ENCODE data around the gene OTUD3.

Gene OTUD3

GRCh38 chr1:19923953-19924346 is 41.8 kb downstream of the OTUD3 start:
- TF ChIP-seq, protein P1, sequence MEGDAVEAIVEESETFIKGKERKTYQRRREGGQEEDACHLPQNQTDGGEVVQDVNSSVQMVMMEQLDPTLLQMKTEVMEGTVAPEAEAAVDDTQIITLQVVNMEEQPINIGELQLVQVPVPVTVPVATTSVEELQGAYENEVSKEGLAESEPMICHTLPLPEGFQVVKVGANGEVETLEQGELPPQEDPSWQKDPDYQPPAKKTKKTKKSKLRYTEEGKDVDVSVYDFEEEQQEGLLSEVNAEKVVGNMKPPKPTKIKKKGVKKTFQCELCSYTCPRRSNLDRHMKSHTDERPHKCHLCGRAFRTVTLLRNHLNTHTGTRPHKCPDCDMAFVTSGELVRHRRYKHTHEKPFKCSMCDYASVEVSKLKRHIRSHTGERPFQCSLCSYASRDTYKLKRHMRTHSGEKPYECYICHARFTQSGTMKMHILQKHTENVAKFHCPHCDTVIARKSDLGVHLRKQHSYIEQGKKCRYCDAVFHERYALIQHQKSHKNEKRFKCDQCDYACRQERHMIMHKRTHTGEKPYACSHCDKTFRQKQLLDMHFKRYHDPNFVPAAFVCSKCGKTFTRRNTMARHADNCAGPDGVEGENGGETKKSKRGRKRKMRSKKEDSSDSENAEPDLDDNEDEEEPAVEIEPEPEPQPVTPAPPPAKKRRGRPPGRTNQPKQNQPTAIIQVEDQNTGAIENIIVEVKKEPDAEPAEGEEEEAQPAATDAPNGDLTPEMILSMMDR (IDR thresholded peaks at IDR 0.05): no peak

GRCh38 chr1:19925342-19926070 is 43.3 kb downstream of the OTUD3 start:
- TF ChIP-seq, protein P1 (IDR thresholded peaks at IDR 0.05): no peak

DNA sequence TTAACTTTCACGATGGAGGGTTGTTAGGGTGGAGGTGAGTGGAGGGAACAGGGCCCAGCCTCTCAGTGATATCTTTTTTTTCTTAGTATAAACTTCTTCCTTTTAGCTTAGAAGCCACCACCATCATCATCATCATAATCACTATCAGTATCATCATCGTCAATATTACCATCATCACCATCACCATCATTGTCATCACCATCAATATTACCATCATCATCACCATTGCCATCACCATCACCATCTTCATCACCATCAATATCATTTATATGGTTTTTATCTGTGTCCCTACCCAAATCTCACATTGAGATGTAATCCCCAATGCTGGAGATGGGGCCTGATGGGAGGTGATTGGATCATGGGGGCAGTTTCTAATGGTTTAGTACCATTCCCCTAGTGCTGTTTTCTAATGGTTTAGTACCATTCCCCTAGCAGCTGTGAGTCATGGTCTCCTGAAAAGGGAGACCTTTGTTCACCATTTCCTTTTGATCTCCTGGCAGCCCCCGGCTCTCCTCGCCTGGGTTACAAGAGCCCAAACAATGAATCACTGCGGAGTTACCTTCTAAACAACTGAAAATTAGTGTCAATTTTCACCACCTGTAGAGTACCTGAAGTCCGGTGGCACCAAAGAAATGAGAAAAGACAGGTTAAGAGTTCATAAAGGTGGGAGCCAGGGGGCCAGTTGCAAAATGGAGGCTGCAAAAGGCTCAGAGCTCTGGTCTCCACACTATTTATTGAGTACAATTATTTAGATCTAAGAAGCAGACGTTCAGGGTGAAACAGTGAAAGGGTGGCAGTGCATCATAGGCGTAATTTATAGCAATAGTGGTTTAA is 44.3 kb downstream of the OTUD3 start:
- TF ChIP-seq, protein P1 (IDR thresholded peaks at IDR 0.05): no peak

GRCh38 chr1:19932866-19933265 is 50.7 kb downstream of the OTUD3 start:
- TF ChIP-seq, protein P1 (IDR thresholded peaks at IDR 0.05): no peak

DNA sequence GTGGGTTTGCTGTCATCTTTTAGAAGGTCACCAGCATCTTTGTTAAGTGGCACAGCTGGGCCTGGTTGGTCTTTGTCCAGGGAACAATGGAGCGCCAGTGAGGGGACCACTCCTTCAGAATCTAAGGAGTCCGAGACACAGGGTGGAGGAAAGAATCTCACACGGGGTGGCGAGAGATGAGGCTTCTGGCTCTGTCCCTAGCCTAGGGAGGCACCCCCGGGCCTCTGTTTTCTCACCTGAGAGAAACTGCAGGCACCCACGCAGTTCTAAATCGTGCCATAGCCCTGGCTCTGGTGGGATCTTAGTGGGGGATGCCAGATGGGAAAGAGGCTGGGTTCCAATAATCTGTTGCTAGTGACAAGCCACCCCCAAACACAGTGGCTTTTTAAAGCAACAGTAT is 52.1 kb downstream of the OTUD3 start:
- TF ChIP-seq, protein P1 (IDR thresholded peaks at IDR 0.05): no peak

GRCh38 chr1:19936061-19936750 is 54.0 kb downstream of the OTUD3 start:
- TF ChIP-seq, protein P1 (IDR thresholded peaks at IDR 0.05): no peak

- TF ChIP-seq, protein P1 (IDR thresholded peaks at IDR 0.05): no peak
These were observed 56.3 kb downstream of the OTUD3 start for GRCh38 chr1:19938472-19938871.
